IPS-18a (cell line): ENCODE results near the gene STK38L.
A peak's percentile ranks its signal among the peaks of the same experiment; 100 is the strongest.

ENCODE experiments used
- H3K27ac ChIP-seq: one replicate; pipeline ENCODE4 v1.5.1; 2013; ENCODE audit warnings: low read length
- H3K27me3 ChIP-seq: one replicate; pipeline ENCODE4 v1.6.1; 2013; ENCODE audit warnings: mild to moderate bottlenecking, low read length; ENCODE audit not compliant: control insufficient read depth, insufficient read depth
- H3K36me3 ChIP-seq: one replicate; pipeline ENCODE4 v1.6.1; 2013; ENCODE audit warnings: low read depth, low read length; ENCODE audit not compliant: control insufficient read depth
- H3K4me1 ChIP-seq: one replicate; pipeline ENCODE4 v1.6.1; 2013; ENCODE audit warnings: low read depth, low read length; ENCODE audit not compliant: control insufficient read depth
- H3K4me3 ChIP-seq: one replicate; pipeline ENCODE4 v1.5.1; 2013; ENCODE audit warnings: low read length
- H3K9ac ChIP-seq: one replicate; pipeline ENCODE4 v1.6.1; 2013; ENCODE audit warnings: mild to moderate bottlenecking, low read length, moderate library complexity
- H3K9me3 ChIP-seq: one replicate; pipeline ENCODE4 v1.6.1; 2013; ENCODE audit warnings: low read depth, low read length; ENCODE audit not compliant: control insufficient read depth

STK38L gene

GRCh38 chr12:27284021-27284420 lies 39.9 kb downstream of the STK38L start:
- H3K4me1 ChIP-seq = peaks cover 10% of the 10 kb centered on the region

DNA sequence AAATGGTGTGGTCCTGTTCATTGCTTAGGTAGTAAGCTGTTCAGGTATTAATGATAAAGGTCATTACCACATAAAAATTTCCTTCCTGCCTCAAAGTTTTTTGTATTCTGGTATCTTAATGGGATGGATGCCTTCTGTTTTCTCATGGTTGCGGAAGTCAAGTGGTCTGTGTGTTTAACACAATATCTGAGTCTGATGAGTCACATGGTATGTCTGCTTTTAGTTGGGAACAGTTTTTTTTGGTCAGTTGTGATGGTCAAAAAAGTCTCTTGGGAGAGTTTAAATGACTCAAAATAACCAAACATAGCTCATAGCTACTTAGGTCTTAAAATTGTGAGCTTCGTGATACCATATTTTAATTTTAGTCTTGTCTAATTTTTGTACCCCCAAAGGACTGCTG lies 40.7 kb downstream of the STK38L start:
- Histone ChIP-seq H3K4me3 (no peak overlapping the region), H3K4me1 (peaks cover 17% of the 10 kb centered on the region), H3K36me3 (no peaks in the 10 kb centered on the region), H3K27ac (no peak overlapping the region), H3K27me3 (no peaks in the 10 kb centered on the region), H3K9ac (no peak overlapping the region), H3K9me3 (no peaks in the 10 kb centered on the region)

More at GRCh38 chr12:27284021-27284420, 39.9 kb downstream of the STK38L start:
- Histone ChIP-seq H3K27me3 (no peaks in the 10 kb centered on the region), H3K9me3 (no peaks in the 10 kb centered on the region), H3K4me3 (no peak overlapping the region), H3K9ac (no peak overlapping the region), H3K27ac (no peak overlapping the region), H3K36me3 (no peaks in the 10 kb centered on the region)

DNA sequence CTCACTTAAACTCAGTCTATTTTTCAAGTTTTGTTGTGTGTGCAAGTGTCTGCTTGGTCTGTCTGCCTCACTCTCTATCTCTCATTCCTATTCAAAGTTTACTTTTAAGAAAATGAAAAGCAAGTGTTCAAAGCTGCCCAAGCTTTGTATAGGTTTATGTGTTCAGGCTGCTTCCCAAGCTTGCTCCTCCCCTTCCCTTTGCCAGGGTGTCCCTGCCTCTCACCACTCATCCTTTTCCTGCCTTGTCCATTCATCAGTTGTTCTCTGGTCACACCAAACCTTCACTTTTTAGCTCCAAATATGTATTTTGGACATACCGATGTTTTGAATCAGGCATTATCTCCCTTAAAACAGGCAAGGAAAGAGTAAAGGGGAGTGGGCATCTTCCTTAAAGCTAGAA lies 41.3 kb downstream of the STK38L start:
- Histone ChIP-seq H3K9ac (no peak overlapping the region), H3K9me3 (no peaks in the 10 kb centered on the region), H3K4me3 (no peak overlapping the region), H3K4me1 (peaks cover 23% of the 10 kb centered on the region), H3K36me3 (no peaks in the 10 kb centered on the region), H3K27ac (no peak overlapping the region), H3K27me3 (no peaks in the 10 kb centered on the region)

DNA sequence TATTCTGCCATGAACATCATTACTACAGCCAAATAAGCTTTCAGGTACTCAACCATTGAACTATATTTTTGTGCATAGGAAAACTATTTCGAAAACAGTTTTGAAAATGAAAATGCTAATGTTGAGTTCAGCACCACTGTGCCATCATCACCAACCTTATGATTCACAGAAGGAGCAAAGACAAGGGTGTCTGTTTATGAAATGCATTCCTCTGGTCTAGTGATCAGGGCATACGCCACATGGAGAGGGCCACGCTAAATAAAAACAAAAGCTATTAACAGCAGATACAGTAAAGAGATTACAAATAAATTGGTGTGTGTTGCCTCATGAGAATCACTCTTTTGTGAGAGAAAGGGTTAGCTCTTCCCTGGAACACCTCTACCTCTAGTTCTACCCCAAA lies 45.3 kb downstream of the STK38L start:
- no peak overlapping the region for H3K9ac ChIP-seq
- H3K27me3 ChIP-seq = no peaks in the 10 kb centered on the region
- no peaks in the 10 kb centered on the region for H3K36me3 ChIP-seq
- H3K27ac ChIP-seq = no peak overlapping the region
- no peak overlapping the region for H3K4me3 ChIP-seq
- peaks cover 45% of the 10 kb centered on the region for H3K4me1 ChIP-seq
- no peaks in the 10 kb centered on the region for H3K9me3 ChIP-seq

- H3K27me3 ChIP-seq = no peaks in the 10 kb centered on the region
- H3K27ac ChIP-seq = no peak overlapping the region
- peaks cover 43% of the 10 kb centered on the region for H3K4me1 ChIP-seq
- H3K36me3 ChIP-seq = no peaks in the 10 kb centered on the region
- H3K9ac ChIP-seq = no peak overlapping the region
- H3K9me3 ChIP-seq = no peaks in the 10 kb centered on the region
- H3K4me3 ChIP-seq = no peak overlapping the region
Observed at GRCh38 chr12:27290501-27291168, 46.5 kb downstream of the STK38L start.

- Histone ChIP-seq H3K4me3 (no peak overlapping the region), H3K27me3 (no peaks in the 10 kb centered on the region), H3K36me3 (no peaks in the 10 kb centered on the region), H3K4me1 (peaks cover 35% of the 10 kb centered on the region), H3K9me3 (no peaks in the 10 kb centered on the region), H3K9ac (no peak overlapping the region), H3K27ac (peak overlapping the region; percentile 65)
Observed at GRCh38 chr12:27291862-27292261, 47.8 kb downstream of the STK38L start.

DNA sequence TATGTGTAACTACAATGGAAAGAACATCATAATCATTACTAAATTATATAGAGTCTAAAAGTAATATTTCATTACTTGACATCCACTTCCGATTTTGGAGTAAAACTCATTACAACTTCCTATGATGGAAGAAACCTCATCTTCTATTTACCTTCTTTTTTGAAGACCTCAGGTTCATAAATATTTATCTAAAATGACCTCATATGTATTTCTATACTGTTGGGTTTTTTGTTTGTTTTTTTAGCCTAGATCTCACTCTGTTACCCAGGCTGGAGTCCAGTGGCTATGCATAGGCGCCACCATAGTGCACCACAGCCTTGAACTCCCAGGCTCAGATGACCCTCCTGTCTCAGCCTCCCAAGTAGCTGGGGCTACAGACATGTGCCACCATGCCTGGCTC lies 48.6 kb downstream of the STK38L start:
- no peak overlapping the region for H3K4me3 ChIP-seq
- H3K36me3 ChIP-seq = no peaks in the 10 kb centered on the region
- H3K4me1 ChIP-seq = peaks cover 35% of the 10 kb centered on the region
- no peaks in the 10 kb centered on the region for H3K9me3 ChIP-seq
- no peak overlapping the region for H3K9ac ChIP-seq
- no peaks in the 10 kb centered on the region for H3K27me3 ChIP-seq
- H3K27ac ChIP-seq = no peak overlapping the region

DNA sequence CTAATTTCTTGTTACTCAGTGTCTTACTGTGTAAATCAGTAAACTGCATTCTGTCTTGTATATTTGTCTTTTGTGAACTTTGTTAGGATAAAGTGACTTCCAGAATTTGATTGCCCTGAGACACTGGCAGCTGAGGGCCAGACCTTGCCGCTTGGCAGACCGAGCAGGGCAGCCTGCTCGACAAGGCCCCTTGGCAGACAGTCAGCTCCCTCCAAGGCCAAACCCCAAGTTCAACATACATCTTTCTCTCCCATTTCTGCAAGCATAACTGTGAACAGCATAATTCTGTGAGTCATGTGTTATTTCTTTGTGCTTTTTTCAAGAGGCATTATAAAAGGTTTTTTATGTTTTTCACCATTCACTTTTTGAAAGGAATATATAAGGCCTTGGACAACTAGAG lies 49.4 kb downstream of the STK38L start:
- Histone ChIP-seq H3K4me3 (no peak overlapping the region), H3K36me3 (no peaks in the 10 kb centered on the region), H3K27me3 (no peaks in the 10 kb centered on the region), H3K4me1 (peaks cover 35% of the 10 kb centered on the region), H3K27ac (no peak overlapping the region), H3K9me3 (no peaks in the 10 kb centered on the region), H3K9ac (no peak overlapping the region)

DNA sequence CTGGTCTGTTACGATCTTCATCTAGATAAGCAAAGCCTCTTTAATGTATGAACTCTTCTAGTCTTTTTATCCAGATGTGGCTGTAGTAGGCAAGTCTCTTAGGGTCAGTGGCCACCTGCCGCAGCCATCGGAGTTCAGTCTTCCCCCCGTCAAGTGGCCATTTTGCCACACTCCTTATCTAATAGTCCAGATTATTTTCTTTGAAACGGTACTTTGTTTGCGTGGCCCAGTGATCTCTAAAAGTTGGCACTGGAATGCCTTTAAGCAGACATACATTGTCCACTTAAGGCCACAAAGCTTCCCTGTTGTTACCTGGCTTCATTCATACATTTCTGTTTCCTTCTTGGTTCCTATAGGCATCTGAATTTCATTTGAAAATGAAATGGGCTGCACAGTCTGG lies 52.6 kb downstream of the STK38L start:
- Histone ChIP-seq H3K9me3 (peaks cover 3% of the 10 kb centered on the region), H3K27me3 (no peaks in the 10 kb centered on the region), H3K4me3 (no peak overlapping the region), H3K4me1 (peaks cover 10% of the 10 kb centered on the region), H3K9ac (no peak overlapping the region), H3K36me3 (peaks cover 6% of the 10 kb centered on the region), H3K27ac (no peak overlapping the region)

GRCh38 chr12:27297566-27297965 lies 53.5 kb downstream of the STK38L start:
- H3K36me3 ChIP-seq = peaks cover 6% of the 10 kb centered on the region
- no peak overlapping the region for H3K27ac ChIP-seq
- no peak overlapping the region for H3K4me3 ChIP-seq
- H3K9me3 ChIP-seq = peaks cover 3% of the 10 kb centered on the region
- peaks cover 3% of the 10 kb centered on the region for H3K4me1 ChIP-seq
- no peak overlapping the region for H3K9ac ChIP-seq
- H3K27me3 ChIP-seq = no peaks in the 10 kb centered on the region

DNA sequence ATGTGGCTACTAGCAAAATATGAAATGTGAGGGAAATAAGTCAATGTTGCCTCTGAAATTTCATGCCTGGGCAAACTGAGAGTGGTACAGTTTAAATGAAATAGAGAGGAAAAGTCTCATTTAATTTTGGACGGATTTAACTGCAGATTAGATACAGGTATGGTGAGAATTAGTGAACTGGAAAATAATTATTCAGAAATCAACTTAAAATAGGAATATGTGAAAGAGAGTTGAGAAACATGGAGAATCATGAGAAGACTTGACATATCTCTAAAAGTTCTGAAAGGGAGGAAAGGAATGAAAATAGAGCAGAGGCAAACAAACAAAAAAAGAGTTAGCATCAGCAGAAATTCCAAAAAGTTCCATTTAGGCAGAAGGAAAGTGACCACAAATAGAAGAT lies 55.0 kb downstream of the STK38L start:
- Histone ChIP-seq H3K27ac (no peak overlapping the region), H3K9ac (no peak overlapping the region), H3K4me3 (no peak overlapping the region), H3K36me3 (peaks cover 6% of the 10 kb centered on the region), H3K4me1 (no peaks in the 10 kb centered on the region), H3K9me3 (peaks cover 3% of the 10 kb centered on the region), H3K27me3 (no peaks in the 10 kb centered on the region)

DNA sequence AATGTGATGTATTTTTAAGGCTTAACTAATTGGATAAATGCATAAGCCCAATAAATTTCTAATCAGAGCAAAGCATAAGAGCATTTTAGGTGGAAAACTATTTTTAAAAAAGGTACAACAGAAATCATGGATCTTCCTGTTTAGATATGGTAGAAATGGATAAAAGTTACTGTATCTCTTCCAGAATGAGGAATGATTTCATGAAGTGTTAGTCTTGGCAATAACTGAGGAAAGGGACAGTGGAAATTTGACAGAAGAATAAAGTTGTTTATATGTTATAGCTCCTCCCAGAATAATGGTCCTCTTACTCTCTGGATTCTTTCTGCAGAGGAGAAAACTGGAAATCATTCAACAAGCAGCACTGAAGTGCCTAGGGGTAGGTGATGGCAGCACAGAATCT lies 56.1 kb downstream of the STK38L start:
- no peak overlapping the region for H3K9ac ChIP-seq
- H3K36me3 ChIP-seq = peaks cover 6% of the 10 kb centered on the region
- no peaks in the 10 kb centered on the region for H3K27me3 ChIP-seq
- H3K27ac ChIP-seq = no peak overlapping the region
- no peaks in the 10 kb centered on the region for H3K4me1 ChIP-seq
- H3K4me3 ChIP-seq = no peak overlapping the region
- H3K9me3 ChIP-seq = peaks cover 3% of the 10 kb centered on the region
